BJ (cell line): ENCODE results near the gene PRKG1. TPM values are rescaled to one million over a fixed set of nuclear protein-coding genes. Genes with fewer than 3 reads are reported as not detected.
"Not testable (repeated sequence)": the region's sequence is repeated elsewhere in the genome, so short reads cannot be mapped to it uniquely, and the experiment has no call there.

Experiments used
- CTCF ChIA-PET: fragments of 350-600 bp; formaldehyde crosslinking; extraction: SDS; loops from one replicate; lab custom pipeline; 2021; ENCODE audit warnings: antibody characterized with exemption, inconsistent platforms; lab: Yijun Ruan, JAX
- POLR2A ChIA-PET: fragments of 300-600 bp; sonication (Branson Sonifier 250); formaldehyde crosslinking; extraction: SDS; loops from one replicate; lab custom pipeline; 2021; ENCODE audit warnings: antibody characterized with exemption; lab: Charles Lee
- DNase-seq: peaks from one replicate; pipeline ENCODE4 v3.0.0-alpha.2; 2011; ENCODE audit warnings: low read depth
- H3K27me3 ChIP-seq: 2 replicates; pipeline ENCODE4 v1.6.0; 2011; ENCODE audit warnings: low read length; ENCODE audit not compliant: control insufficient read depth, insufficient read depth
- H3K36me3 ChIP-seq: 2 replicates; pipeline ENCODE4 v1.5.1; 2011; ENCODE audit warnings: low read length; ENCODE audit not compliant: control insufficient read depth, insufficient read depth
- H3K4me3 ChIP-seq: 2 replicates; pipeline ENCODE4 v1.5.1; 2011; ENCODE audit warnings: low read depth, mild to moderate bottlenecking, control low read depth, low read length
- polyA plus RNA-seq: library from polyadenylated mRNA; depleted of rRNA; stranded (reverse); fragments of >200 nt; gene quantifications from 2 replicates; pipeline ENCODE4 v1.2.3, GENCODE V29; 2011
- TF ChIP-seq, protein P1 (sequence below): IDR thresholded peaks from 2 replicates; pipeline ENCODE4 v1.5.1; 2011; ENCODE audit warnings: low read depth, mild to moderate bottlenecking, control low read depth, inconsistent platforms, low read length, moderate library complexity; ENCODE audit not compliant: insufficient read depth

PRKG1 gene
- polyA plus RNA-seq, 1 experiment, result 9.7 TPM

DNA sequence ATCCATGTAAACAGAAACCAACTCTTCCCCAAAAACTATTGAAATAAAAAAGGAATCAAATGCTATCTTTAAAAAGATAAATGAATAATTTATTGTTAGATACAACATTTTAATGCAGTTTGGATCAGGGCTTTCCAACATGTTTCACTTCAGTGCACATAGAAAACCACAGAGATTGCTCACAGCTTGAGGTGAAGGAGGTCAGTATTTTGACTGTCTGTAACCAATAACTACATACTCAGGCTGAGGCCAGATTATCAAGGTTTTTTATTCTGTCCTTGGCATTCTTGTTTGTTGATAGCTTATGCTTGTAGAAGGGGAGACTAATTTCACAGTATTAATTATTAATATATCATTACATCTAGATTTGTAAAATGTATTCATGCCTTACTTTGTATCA lies 195.5 kb downstream of the PRKG1 start:
- Histone ChIP-seq H3K36me3 (no peaks in the 10 kb centered on the region), H3K4me3 (no peak overlapping the region), H3K27me3 (no peaks in the 10 kb centered on the region)
- ChIA-PET CTCF (interaction anchor here (1.1 kb wide), 1 partner anchor 11 kb away, joined by 3 read pairs; no protein-coding TSS in a partner anchor), POLR2A (no interaction called here)
- TF ChIP-seq, protein P1, sequence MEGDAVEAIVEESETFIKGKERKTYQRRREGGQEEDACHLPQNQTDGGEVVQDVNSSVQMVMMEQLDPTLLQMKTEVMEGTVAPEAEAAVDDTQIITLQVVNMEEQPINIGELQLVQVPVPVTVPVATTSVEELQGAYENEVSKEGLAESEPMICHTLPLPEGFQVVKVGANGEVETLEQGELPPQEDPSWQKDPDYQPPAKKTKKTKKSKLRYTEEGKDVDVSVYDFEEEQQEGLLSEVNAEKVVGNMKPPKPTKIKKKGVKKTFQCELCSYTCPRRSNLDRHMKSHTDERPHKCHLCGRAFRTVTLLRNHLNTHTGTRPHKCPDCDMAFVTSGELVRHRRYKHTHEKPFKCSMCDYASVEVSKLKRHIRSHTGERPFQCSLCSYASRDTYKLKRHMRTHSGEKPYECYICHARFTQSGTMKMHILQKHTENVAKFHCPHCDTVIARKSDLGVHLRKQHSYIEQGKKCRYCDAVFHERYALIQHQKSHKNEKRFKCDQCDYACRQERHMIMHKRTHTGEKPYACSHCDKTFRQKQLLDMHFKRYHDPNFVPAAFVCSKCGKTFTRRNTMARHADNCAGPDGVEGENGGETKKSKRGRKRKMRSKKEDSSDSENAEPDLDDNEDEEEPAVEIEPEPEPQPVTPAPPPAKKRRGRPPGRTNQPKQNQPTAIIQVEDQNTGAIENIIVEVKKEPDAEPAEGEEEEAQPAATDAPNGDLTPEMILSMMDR, result no peak
- DNase-seq, result no peak

DNA sequence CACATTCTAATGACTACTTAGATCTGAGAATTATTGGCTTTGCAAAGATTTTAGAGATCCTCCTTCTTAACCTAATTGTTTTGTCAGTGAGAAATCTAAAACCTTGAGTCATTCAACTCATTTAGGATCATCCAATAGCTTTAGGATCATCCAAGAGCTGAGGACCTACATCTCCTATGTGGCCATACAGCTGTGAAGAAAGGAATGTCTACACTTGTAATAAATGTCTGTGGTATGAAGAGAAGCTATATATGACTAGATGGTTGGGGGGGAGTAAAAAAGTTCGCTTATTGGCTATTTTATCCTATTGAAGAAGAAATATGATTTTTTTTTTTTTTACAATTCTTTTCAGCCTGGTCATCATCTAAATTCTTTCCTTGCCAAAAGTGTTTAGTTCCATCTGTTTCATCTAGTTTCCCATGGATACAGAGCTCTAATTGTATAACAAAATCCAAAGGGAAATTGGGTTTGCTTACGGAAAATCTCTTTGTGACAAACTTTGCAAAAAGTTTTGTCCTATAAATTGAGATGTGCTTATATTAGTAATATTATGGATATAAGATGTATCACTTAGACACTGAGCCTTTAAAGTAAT lies 196.7 kb downstream of the PRKG1 start:
- TF ChIP-seq, protein P1, result no peak
- CTCF ChIA-PET, result no interaction called here
- no peaks in the 10 kb centered on the region for H3K36me3 ChIP-seq
- no peak overlapping the region for H3K4me3 ChIP-seq
- H3K27me3 ChIP-seq, result no peaks in the 10 kb centered on the region
- DNase-seq, result no peak
- POLR2A ChIA-PET, result no interaction called here

DNA sequence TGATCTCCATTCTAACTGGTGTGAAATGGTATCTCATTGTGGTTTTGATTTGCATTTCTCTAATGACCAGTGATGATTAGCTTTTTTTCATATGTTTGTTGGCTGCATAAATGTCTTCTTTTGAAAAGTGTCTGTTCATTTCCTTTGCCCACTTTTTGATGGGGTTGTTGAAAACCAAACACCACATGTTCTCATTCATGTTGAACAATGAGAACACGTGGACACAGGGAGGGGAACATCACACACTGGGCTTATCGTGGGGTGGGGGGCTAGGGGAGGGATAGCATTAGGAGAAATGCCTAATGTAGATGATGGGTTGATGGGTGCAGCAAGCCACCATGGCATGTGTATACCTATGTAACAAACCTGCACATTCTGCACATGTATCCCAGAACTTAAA lies 197.8 kb downstream of the PRKG1 start:
- CTCF ChIA-PET, H3K36me3 ChIP-seq, H3K27me3 ChIP-seq, H3K4me3 ChIP-seq, POLR2A ChIA-PET, DNase-seq: not testable (repeated sequence)

DNA sequence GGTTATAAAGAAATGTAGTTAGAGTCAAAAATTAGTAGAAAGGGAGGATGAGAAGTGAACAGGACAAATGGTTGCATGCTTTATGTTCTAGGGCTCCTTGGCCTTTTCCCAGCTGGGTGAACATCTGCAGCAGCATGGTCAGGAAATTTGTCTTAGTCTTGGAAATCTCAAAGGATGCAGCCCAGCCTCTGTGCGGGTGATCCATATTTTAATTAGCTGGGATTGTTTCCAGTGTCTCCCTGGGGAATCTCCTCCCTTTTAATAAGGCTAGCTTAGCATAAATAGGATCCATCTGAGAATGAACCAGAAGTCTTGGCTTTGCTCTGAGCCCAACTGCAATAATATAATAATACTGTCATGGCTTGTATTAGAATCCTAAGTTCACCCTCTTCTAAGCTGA lies 198.3 kb downstream of the PRKG1 start:
- Histone ChIP-seq H3K27me3 (no peaks in the 10 kb centered on the region), H3K36me3 (no peaks in the 10 kb centered on the region), H3K4me3 (no peak overlapping the region)
- ChIA-PET CTCF (no interaction called here), POLR2A (no interaction called here)
- TF ChIP-seq, protein P1, result no peak
- DNase-seq, result no peak

DNA sequence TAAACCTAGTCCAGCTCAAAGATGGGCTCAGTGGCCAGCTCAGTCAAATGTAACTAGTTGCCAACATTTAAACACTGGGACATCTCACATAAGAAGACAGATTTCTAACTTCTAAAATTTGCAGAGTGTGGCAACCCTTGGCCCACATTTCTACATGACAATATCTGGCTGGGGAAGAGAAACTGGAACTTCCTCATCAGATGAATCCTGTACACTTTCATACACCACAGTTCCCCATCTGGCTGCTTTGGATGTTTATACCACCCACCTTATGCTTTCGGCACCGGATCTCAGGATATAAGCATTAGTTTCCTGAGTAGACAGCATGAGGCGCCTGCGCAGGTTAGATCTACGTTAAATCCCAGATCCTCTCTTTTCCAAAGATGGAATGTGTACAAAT lies 199.3 kb downstream of the PRKG1 start:
- no peak overlapping the region for H3K4me3 ChIP-seq
- no peaks in the 10 kb centered on the region for H3K27me3 ChIP-seq
- DNase-seq, result no peak
- TF ChIP-seq, protein P1, result no peak
- CTCF ChIA-PET, result no interaction called here
- POLR2A ChIA-PET, result interaction anchor here (0.6 kb wide), 1 partner anchor 18 kb away, joined by 5 read pairs; no protein-coding TSS in a partner anchor
- H3K36me3 ChIP-seq, result no peaks in the 10 kb centered on the region

DNA sequence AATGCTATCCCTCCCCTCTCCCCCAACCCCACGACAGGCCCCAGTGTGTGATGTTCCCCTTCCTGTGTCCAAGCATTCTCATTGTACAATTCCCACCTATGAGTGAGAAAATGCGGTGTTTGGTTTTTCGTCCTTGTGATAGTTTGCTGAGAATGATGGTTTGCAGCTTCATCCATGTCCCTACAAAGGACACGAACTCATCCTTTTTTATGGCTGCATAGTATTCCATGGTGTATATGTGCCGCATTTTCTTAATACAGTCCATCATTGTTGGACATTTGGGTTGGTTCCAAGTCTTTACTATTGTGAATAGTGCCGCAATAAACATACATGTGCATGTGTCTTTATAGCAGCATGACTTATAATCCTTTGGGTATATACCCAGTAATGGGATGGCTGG lies 201.8 kb downstream of the PRKG1 start:
- H3K36me3 ChIP-seq, DNase-seq, H3K4me3 ChIP-seq, POLR2A ChIA-PET, CTCF ChIA-PET, H3K27me3 ChIP-seq: not testable (repeated sequence)

DNA sequence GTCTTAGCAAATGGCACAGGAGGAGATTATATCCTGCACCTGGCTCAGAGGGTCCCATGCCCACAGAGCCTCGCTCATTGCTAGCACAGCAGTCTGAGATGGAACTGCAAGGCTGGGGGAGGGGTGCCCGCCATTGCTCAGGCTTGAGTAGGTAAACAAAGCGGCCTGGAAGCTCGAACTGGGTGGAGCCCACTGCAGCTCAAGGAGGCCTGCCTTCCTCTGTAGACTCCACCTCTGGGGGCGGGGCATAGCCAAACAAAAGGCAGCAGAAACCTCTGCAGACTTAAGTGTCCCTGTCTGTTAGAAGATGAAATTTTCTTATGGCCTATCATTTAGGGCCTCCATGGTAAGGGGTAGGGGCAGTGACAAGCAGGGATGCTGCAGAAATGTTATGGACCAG lies 207.1 kb downstream of the PRKG1 start:
- POLR2A ChIA-PET, H3K4me3 ChIP-seq, DNase-seq, H3K36me3 ChIP-seq, H3K27me3 ChIP-seq: not testable (repeated sequence)
- CTCF ChIA-PET, result interaction anchor here (1.3 kb wide), 1 partner anchor 11 kb away, joined by 3 read pairs; no protein-coding TSS in a partner anchor
